B cell (primary cell): ENCODE measurements around the gene ARHGEF7. TPM values are rescaled to one million over a fixed set of nuclear protein-coding genes. Genes with fewer than 3 reads are reported as not detected.

Experiments used
- ATAC-seq: fragments of 200-7000 bp; cut with Tn5 transposase; one replicate; pipeline ENCODE4 v1.10.0; 2021; ENCODE audit warnings: low read depth, mild to moderate bottlenecking, moderate number of reproducible peaks, moderate library complexity
- CTCF ChIA-PET: fragments of 350-600 bp; sonication (Branson Sonifier 250); formaldehyde crosslinking; loops from one replicate; lab custom pipeline; 2021; ENCODE audit warnings: antibody characterized with exemption, inconsistent platforms; lab: Charles Lee
- POLR2A ChIA-PET: fragments of 350-600 bp; sonication (Branson Sonifier 250); formaldehyde crosslinking; loops from one replicate; lab custom pipeline; 2021; ENCODE audit warnings: antibody characterized with exemption; lab: Charles Lee
- DNase-seq: peaks from one replicate; pipeline ENCODE4 v3.0.0; 2013
- H2AFZ ChIP-seq: 2 replicates; pipeline ENCODE4 v1.6.1; 2012; ENCODE audit warnings: mild to moderate bottlenecking, low read depth, low read length; ENCODE audit not compliant: insufficient read depth, poor library complexity, severe bottlenecking
- H3K27ac ChIP-seq, 2 donors: 1 replicate in 1 of 2; 2 replicates in 1 of 2; pipeline ENCODE4 v1.5.1; 2012 to 2013; ENCODE audit warnings: low read length in 2 of 2, mild to moderate bottlenecking in 2 of 2, moderate library complexity in 1 of 2
- H3K27me3 ChIP-seq, 4 experiments: fragments of 200-600 bp in 1 of 4; sonication (generic) in 1 of 4; replicated peaks in 1 of 4; 1 replicate in 2 of 4; 2 replicates in 2 of 4; pipeline versions ENCODE4 v1.6.1 to v1.7.0; 2013 to 2016; ENCODE audit warnings: low read length in 3 of 4, mild to moderate bottlenecking in 2 of 4, mixed read lengths in 1 of 4, moderate library complexity in 1 of 4; ENCODE audit not compliant: insufficient read depth in 4 of 4, control insufficient read depth in 3 of 4; ENCODE audit errors: control extremely low read depth in 1 of 4
- H3K36me3 ChIP-seq, 2 experiments: replicated peaks in 1 of 2; 1 replicate in 1 of 2; 2 replicates in 1 of 2; pipeline versions ENCODE4 v1.6.1 to v1.7.1; 2013; ENCODE audit warnings: low read length in 1 of 2; ENCODE audit not compliant: insufficient read depth in 2 of 2, control insufficient read depth in 1 of 2; ENCODE audit errors: control extremely low read depth in 1 of 2, extremely low read depth in 1 of 2
- H3K4me1 ChIP-seq, 2 donors: fragments of 200-600 bp in 1 of 2; sonication (generic) in 1 of 2; 1 replicate in 1 of 2; 2 replicates in 1 of 2; pipeline versions ENCODE4 v1.5.1 to v1.6.1; 2013 to 2017; ENCODE audit warnings: low read length in 2 of 2; ENCODE audit not compliant: control insufficient read depth in 2 of 2, insufficient read depth in 2 of 2
- H3K4me2 ChIP-seq: replicated peaks from 2 replicates; pipeline ENCODE3; 2012; ENCODE audit warnings: mild to moderate bottlenecking, low read depth, low read length; ENCODE audit not compliant: poor library complexity, severe bottlenecking
- H3K4me3 ChIP-seq, 5 experiments: fragments of 200-600 bp in 1 of 5; sonication (generic) in 1 of 5; 1 replicate in 3 of 5; 2 replicates in 2 of 5; pipeline versions ENCODE4 v1.5.1 to v1.7.0; 2011 to 2016; ENCODE audit warnings: low read length in 4 of 5, mild to moderate bottlenecking in 4 of 5, low read depth in 2 of 5, control low read depth in 1 of 5, moderate library complexity in 1 of 5; ENCODE audit not compliant: insufficient read depth in 1 of 5; ENCODE audit errors: control extremely low read depth in 1 of 5, extremely low read depth in 1 of 5
- H3K79me2 ChIP-seq: fragments of 200-600 bp; sonication (generic); one replicate; pipeline ENCODE4 v1.6.0; 2016; ENCODE audit warnings: low read length; ENCODE audit not compliant: control insufficient read depth, insufficient read depth
- H3K9ac ChIP-seq: fragments of 200-600 bp; sonication (generic); 2 replicates; pipeline ENCODE4 v1.6.1; 2017; ENCODE audit warnings: mild to moderate bottlenecking, low read length, moderate library complexity
- H3K9me3 ChIP-seq, 3 donors: one replicate each; pipeline versions ENCODE4 v1.6.1 to v1.7.1; 2013; ENCODE audit warnings: low read length in 2 of 3; ENCODE audit not compliant: control insufficient read depth in 2 of 3, insufficient read depth in 1 of 3; ENCODE audit errors: control extremely low read depth in 1 of 3
- H4K20me1 ChIP-seq: 2 replicates; pipeline ENCODE4 v1.6.0; 2012; ENCODE audit warnings: mild to moderate bottlenecking, low read length; ENCODE audit not compliant: insufficient read depth, control insufficient read depth, poor library complexity, severe bottlenecking
- H3K27ac Mint-ChIP-seq: one replicate; pipeline ENCODE4 v1.8.0; 2021; ENCODE audit warnings: mixed read lengths
- H3K27me3 Mint-ChIP-seq: one replicate; pipeline ENCODE4 v1.8.0; 2021; ENCODE audit warnings: mixed read lengths
- H3K4me1 Mint-ChIP-seq: one replicate; pipeline ENCODE4 v1.8.0; 2021; ENCODE audit warnings: mixed read lengths
- H3K4me3 Mint-ChIP-seq: one replicate; pipeline ENCODE4 v1.8.0; 2021; ENCODE audit warnings: mixed read lengths
- H3K9me3 Mint-ChIP-seq: one replicate; pipeline ENCODE4 v1.8.0; 2022; ENCODE audit warnings: mixed read lengths; ENCODE audit not compliant: insufficient read depth
- CTCF ChIP-seq: fragments of 200-600 bp; IDR thresholded peaks from one replicate; pipeline ENCODE4 v1.8.0; 2022; ENCODE audit warnings: antibody characterized with exemption, mild to moderate bottlenecking
- EZH2 ChIP-seq: IDR thresholded peaks from 2 replicates; pipeline ENCODE4 v1.6.1; 2012; ENCODE audit warnings: borderline replicate concordance, low read depth, mild to moderate bottlenecking, moderate library complexity, low read length; ENCODE audit not compliant: insufficient read depth, poor library complexity, severe bottlenecking
- WGBS: methylation state at CpG from one replicate; pipeline ENCODE4 v1.1.5; 2013; ENCODE audit warnings: missing lambda C conversion rate; ENCODE audit not compliant: insufficient coverage; 5-methylcytosine and 5-hydroxymethylcytosine counted together
- intact Hi-C: fragments of 100-400 bp; cut with micrococcal nuclease; formaldehyde crosslinking; loops from one replicate; pipeline ENCODE4 v1.10.0; 2022
- polyA plus RNA-seq: library from polyadenylated mRNA; depleted of rRNA; stranded (reverse); fragments of >200 nt; gene quantifications from 2 replicates; pipeline ENCODE4 v1.2.3, GENCODE V29; 2012
- total RNA-seq, 2 donors: library from RNA; stranded (reverse); fragments of 120-200 nt in 1 of 2; gene quantifications; 1 replicate in 1 of 2; 2 replicates in 1 of 2; pipeline versions ENCODE4 v1.2.3 to v1.2.4, GENCODE V29; 2013 to 2022

The ARHGEF7 gene
- total and polyA plus RNA-seq, 2 donors (not counting 1 experiment from before 2014, with no cell fraction given), result 62.3 to 125 TPM

- peaks cover 14 to 29% of the 10 kb centered on the region in 2 donors for H3K4me1 ChIP-seq
- peak overlapping the region in 1 of 2 donors; percentile 29 for H3K27ac ChIP-seq
- no peak overlapping the region for H3K9ac ChIP-seq
- TF ChIP-seq CTCF (no peak), EZH2 (no peak)
- Mint-ChIP-seq H3K9me3 (no peaks in the 10 kb centered on the region), H3K27me3 (no peaks in the 10 kb centered on the region), H3K27ac (peak overlapping the region; percentile 22), H3K4me1 (peaks cover 54% of the 10 kb centered on the region), H3K4me3 (no peak overlapping the region)
- peaks cover 1 to 35% of the 10 kb centered on the region in 2 experiments for H3K36me3 ChIP-seq
- no peak overlapping the region for H2AFZ ChIP-seq
- 93% methylated on average over 12 of the region's 15 CpGs for WGBS
- no peaks in the 10 kb centered on the region for H3K27me3 ChIP-seq
- H3K4me3 ChIP-seq, result no peak overlapping the region
- ChIA-PET POLR2A (no interaction called here), CTCF (interaction anchor here (1.2 to 2.6 kb wide), 8 partner anchors 8 to 143 kb away, joined by 3 to 24 read pairs (median 4); no protein-coding TSS in a partner anchor)
- DNase-seq (no peak), ATAC-seq (no peak)
- intact Hi-C loops, result no loop called here
- H4K20me1 ChIP-seq, result peaks cover 79% of the 10 kb centered on the region
- H3K9me3 ChIP-seq, result no peaks in the 10 kb centered on the region
- peaks cover 87% of the 10 kb centered on the region for H3K79me2 ChIP-seq
- no peak overlapping the region for H3K4me2 ChIP-seq
These were observed 95.7 kb downstream of the ARHGEF7 start for GRCh38 chr13:111210544-111211469.
